K562 (cell line): ENCODE results near the gene ATP2B1. TPM values are rescaled to one million over a fixed set of nuclear protein-coding genes. Genes with fewer than 3 reads are reported as not detected.

Experiments used
- ESRRA ChIP-seq: fragments of 450-650 bp; IDR thresholded peaks from 2 replicates; pipeline ENCODE4 v1.6.1; 2014; ENCODE audit warnings: low read depth, mild to moderate bottlenecking, moderate library complexity, borderline replicate concordance
- JUND ChIP-seq, 2 experiments: IDR thresholded peaks; 2 replicates in 1 of 2; 3 replicates in 1 of 2; pipeline ENCODE4 v1.6.1; 2011; ENCODE audit warnings: borderline replicate concordance in 2 of 2, low read depth in 2 of 2, low read length in 2 of 2, improper control_type of control experiment in 1 of 2, missing biosample characterization in 1 of 2, missing genetic modification characterization in 1 of 2, missing genetic modification reagents in 1 of 2
- KLF16 ChIP-seq: IDR thresholded peaks from 2 replicates; pipeline ENCODE4 v1.6.1; 2016; ENCODE audit warnings: antibody characterized with exemption
- LEF1 ChIP-seq: fragments of 450-650 bp; IDR thresholded peaks from 2 replicates; pipeline ENCODE4 v1.6.1; 2016; ENCODE audit warnings: mild to moderate bottlenecking
- MAZ ChIP-seq, 2 experiments: fragments of 450-650 bp in 1 of 2; sonication (generic) in 1 of 2; formaldehyde crosslinking; IDR thresholded peaks in 1 of 2; conservative IDR thresholded peaks in 1 of 2; 2 replicates each; pipeline versions ENCODE4 v1.4.0 to v1.5.0; 2020; ENCODE audit warnings: mild to moderate bottlenecking in 1 of 2, missing genetic modification reagents in 1 of 2
- MEF2A ChIP-seq: IDR thresholded peaks from 2 replicates; pipeline ENCODE4 v1.6.1; 2011; ENCODE audit warnings: low read depth, mild to moderate bottlenecking, low read length, moderate library complexity; ENCODE audit not compliant: control insufficient read depth
- NCOR1 ChIP-seq: fragments of 450-650 bp; IDR thresholded peaks from 2 replicates; pipeline ENCODE4 v1.6.1; 2016; ENCODE audit warnings: mild to moderate bottlenecking, moderate library complexity
- RUNX1 ChIP-seq: sonication (generic); IDR thresholded peaks from 2 replicates; pipeline ENCODE4 v1.6.1; 2016; ENCODE audit warnings: antibody characterized with exemption, low read depth
- STAG1 ChIP-seq: sonication (generic); formaldehyde crosslinking; IDR thresholded peaks from 2 replicates; pipeline ENCODE4 v1.5.0; 2020; ENCODE audit warnings: missing genetic modification reagents, borderline replicate concordance
- TEAD4 ChIP-seq, 2 experiments: sonication (generic) in 1 of 2; formaldehyde crosslinking in 1 of 2; IDR thresholded peaks; 2 replicates each; pipeline versions ENCODE4 v1.6.1 to v1.8.0; 2012 to 2022; ENCODE audit warnings: borderline replicate concordance in 1 of 2, inconsistent platforms in 1 of 2, low read length in 1 of 2, mild to moderate bottlenecking in 1 of 2, missing genetic modification reagents in 1 of 2
- ZFP30 ChIP-seq: fragments of 250-450 bp; sonication (Bioruptor Pico); IDR thresholded peaks from 2 replicates; pipeline ENCODE4 v1.8.0; 2022; ENCODE audit warnings: moderate library complexity, mild to moderate bottlenecking, inconsistent platforms, borderline replicate concordance
- ZNF282 ChIP-seq: sonication (generic); formaldehyde crosslinking; IDR thresholded peaks from 2 replicates; pipeline ENCODE4 v1.8.1; 2023; ENCODE audit warnings: missing genetic modification reagents
- polyA plus RNA-seq, 8 experiments: library from polyadenylated mRNA; depleted of rRNA in 4 of 8; stranded (reverse) in 5 of 8; unstranded in 3 of 8; fragments of >200 nt; fragmentation: Nextera tagmentation in 2 of 8; fragmentation: Illumina TruSeq in 1 of 8; extraction: Ambion mirVana in 2 of 8; extraction: Trizol in 1 of 8; gene quantifications; 2 replicates each; pipeline versions ENCODE4 v1.2.1 to v1.2.3, GENCODE V29; 2011 to 2014; ENCODE audit warnings: inconsistent platforms in 1 of 8, missing spikeins in 1 of 8
- total RNA-seq, 7 experiments: library from RNA; depleted of rRNA in 6 of 7; stranded (reverse); fragments of >200 nt in 6 of 7; fragmentation: Illumina TruSeq in 2 of 7; extraction: Trizol in 2 of 7; gene quantifications; 2 replicates each; pipeline versions ENCODE4 v1.2.1 to v1.2.3, GENCODE V29; 2011 to 2021; ENCODE audit warnings: low replicate concordance in 1 of 7
- TF ChIP-seq, protein P1 (sequence below), 2 experiments: fragments of 450-650 bp; IDR thresholded peaks; 2 replicates each; pipeline ENCODE4 v1.6.1; 2016; ENCODE audit warnings: mild to moderate bottlenecking in 2 of 2, borderline replicate concordance in 1 of 2, low read depth in 1 of 2, moderate library complexity in 1 of 2
- TF ChIP-seq, protein P2 (sequence below): fragments of 450-650 bp; formaldehyde crosslinking; IDR thresholded peaks from 2 replicates; pipeline ENCODE4 v1.4.0; 2020; ENCODE audit warnings: mild to moderate bottlenecking, moderate library complexity
- TF ChIP-seq, protein P3 (sequence below): fragments of 450-650 bp; IDR thresholded peaks from 2 replicates; pipeline ENCODE4 v1.6.1; 2016; ENCODE audit warnings: missing biosample characterization, missing genetic modification characterization

Gene ATP2B1
- total and polyA plus RNA-seq, 9 of the 15 experiments (the other 6 are each of a cell fraction or from before 2014, with no cell fraction given), result 8.6 to 39.0 (median 27.8) TPM

- TF ChIP-seq, protein P1, sequence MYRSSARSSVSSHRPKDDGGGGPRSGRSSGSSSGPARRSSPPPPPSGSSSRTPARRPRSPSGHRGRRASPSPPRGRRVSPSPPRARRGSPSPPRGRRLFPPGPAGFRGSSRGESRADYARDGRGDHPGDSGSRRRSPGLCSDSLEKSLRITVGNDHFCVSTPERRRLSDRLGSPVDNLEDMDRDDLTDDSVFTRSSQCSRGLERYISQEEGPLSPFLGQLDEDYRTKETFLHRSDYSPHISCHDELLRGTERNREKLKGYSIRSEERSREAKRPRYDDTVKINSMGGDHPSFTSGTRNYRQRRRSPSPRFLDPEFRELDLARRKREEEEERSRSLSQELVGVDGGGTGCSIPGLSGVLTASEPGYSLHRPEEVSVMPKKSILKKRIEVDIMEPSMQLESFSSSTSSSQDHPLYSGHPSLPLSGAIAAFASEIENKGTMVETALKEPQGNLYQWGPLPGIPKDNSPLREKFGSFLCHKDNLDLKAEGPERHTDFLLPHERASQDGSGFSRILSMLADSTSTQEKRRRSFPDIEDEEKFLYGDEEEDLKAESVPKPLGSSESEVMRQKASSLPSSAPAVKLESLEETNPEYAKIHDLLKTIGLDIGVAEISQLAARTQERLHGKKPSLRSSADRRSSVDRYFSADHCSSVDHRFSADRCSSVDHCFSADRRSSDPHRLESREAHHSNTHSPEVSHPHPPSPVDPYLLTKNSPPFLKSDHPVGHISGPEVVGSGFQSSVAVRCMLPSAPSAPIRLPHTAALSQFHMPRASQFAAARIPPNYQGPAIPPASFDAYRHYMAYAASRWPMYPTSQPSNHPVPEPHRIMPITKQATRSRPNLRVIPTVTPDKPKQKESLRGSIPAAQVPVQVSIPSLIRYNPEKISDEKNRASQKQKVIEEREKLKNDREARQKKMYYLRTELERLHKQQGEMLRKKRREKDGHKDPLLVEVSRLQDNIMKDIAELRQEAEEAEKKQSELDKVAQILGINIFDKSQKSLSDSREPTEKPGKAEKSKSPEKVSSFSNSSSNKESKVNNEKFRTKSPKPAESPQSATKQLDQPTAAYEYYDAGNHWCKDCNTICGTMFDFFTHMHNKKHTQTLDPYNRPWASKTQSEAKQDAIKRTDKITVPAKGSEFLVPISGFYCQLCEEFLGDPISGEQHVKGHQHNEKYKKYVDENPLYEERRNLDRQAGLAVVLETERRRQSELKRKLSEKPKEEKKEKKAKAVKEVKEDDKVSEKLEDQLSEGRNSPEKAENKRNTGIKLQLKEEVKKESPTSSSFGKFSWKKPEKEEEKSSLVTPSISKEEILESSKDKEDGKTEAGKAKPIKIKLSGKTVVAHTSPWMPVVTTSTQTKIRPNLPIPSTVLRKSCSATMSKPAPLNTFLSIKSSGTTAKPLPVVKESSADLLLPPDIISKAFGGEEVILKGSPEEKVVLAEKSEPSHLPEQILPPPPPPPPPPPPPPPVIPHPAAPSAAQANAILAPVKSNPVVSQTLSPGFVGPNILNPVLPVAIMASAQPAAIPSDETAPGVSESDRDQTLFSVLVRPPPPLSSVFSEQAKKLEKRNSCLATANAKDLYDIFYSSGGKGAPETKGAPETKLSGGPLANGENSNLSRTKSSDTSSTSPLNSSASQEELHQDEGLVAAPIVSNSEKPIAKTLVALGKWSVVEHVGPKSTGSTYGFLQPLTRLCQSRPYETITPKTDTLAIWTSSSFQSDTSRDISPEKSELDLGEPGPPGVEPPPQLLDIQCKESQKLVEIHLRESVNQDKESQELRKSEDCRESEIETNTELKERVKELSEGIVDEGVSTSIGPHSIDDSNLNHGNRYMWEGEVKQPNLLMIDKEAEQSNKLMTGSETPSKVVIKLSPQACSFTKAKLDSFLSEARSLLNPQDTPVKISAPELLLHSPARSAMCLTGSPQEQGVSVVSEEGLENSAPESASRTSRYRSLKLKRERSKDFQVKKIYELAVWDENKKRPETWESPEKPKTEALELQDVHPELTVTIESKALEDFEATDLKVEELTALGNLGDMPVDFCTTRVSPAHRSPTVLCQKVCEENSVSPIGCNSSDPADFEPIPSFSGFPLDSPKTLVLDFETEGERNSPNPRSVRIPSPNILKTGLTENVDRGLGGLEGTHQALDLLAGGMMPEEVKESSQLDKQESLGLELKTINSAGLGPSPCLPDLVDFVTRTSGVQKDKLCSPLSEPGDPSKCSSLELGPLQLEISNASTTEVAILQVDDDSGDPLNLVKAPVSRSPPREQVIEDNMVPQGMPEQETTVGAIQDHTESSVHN (IDR thresholded peaks at IDR 0.05; ENCODE audit: borderline replicate concordance in 1 of 2, low read depth in 1 of 2), result peak in 1 of 2 experiments; percentile 70; a peak in 1 of 4 replicates
- TF ChIP-seq ESRRA (peak; percentile 93; the same call in 1 of the 2 replicates), TEAD4 (IDR thresholded peaks at IDR 0.05; ENCODE audit: low read length) (peak; percentile 93), TEAD4 (CRISPR knock-in tag; IDR thresholded peaks at IDR 0.05; ENCODE audit: borderline replicate concordance) (no peak), MAZ (CRISPR knock-in tag; conservative IDR thresholded peaks at IDR 0.05 in 1 of 2, IDR thresholded peaks at IDR 0.05 in 1 of 2) (peak; percentile 36 to 59; a peak in 2 of 4 replicates), KLF16 (peak; percentile 74), NCOR1 (peak; percentile 40; the same call in 1 of the 2 replicates), LEF1 (peak; percentile 33; the same call in 1 of the 2 replicates), ZFP30 (CRISPR knock-in tag) (no peak), MEF2A (peak; percentile 27; the same call in 1 of the 2 replicates), ZNF282 (CRISPR knock-in tag) (no peak), JUND (IDR thresholded peaks at IDR 0.05; ENCODE audit: borderline replicate concordance, low read depth, low read length) (0 out of 2 replicates have a peak, but pooled peaks have one; percentile 36), JUND (tag; IDR thresholded peaks at IDR 0.05; ENCODE audit: borderline replicate concordance, low read depth, low read length) (peak; percentile 12; the same call in 1 of the 3 replicates), STAG1 (CRISPR knock-in tag) (no peak), RUNX1 (peak; percentile 79; the same call in 1 of the 2 replicates)
- TF ChIP-seq, protein P2, sequence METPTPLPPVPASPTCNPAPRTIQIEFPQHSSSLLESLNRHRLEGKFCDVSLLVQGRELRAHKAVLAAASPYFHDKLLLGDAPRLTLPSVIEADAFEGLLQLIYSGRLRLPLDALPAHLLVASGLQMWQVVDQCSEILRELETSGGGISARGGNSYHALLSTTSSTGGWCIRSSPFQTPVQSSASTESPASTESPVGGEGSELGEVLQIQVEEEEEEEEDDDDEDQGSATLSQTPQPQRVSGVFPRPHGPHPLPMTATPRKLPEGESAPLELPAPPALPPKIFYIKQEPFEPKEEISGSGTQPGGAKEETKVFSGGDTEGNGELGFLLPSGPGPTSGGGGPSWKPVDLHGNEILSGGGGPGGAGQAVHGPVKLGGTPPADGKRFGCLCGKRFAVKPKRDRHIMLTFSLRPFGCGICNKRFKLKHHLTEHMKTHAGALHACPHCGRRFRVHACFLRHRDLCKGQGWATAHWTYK, result peak; percentile 83; the same call in 1 of the 2 replicates
- TF ChIP-seq, protein P3, sequence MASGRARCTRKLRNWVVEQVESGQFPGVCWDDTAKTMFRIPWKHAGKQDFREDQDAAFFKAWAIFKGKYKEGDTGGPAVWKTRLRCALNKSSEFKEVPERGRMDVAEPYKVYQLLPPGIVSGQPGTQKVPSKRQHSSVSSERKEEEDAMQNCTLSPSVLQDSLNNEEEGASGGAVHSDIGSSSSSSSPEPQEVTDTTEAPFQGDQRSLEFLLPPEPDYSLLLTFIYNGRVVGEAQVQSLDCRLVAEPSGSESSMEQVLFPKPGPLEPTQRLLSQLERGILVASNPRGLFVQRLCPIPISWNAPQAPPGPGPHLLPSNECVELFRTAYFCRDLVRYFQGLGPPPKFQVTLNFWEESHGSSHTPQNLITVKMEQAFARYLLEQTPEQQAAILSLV (tag), result peak; percentile 43; the same call in 1 of the 2 replicates
Observed at GRCh38 chr12:89733579-89734201, 25.1 kb upstream of the ATP2B1 start (continued).
